HepG2 (cell line): Measurements from ENCODE around the gene CAPRIN2. TPM values are rescaled to one million over a fixed set of nuclear protein-coding genes. Genes with fewer than 3 reads are reported as not detected.

Source experiments
- E2F5 ChIP-seq: sonication (generic); formaldehyde crosslinking; conservative IDR thresholded peaks from 2 replicates; pipeline ENCODE4 v1.4.0; 2020; ENCODE audit warnings: missing genetic modification reagents
- KMT2A ChIP-seq: sonication (generic); formaldehyde crosslinking; IDR thresholded peaks from 2 replicates; pipeline ENCODE4 v1.4.0; 2020; ENCODE audit warnings: missing genetic modification reagents
- MTF2 ChIP-seq: sonication (generic); formaldehyde crosslinking; IDR thresholded peaks from 2 replicates; pipeline ENCODE4 v1.5.0; 2020; ENCODE audit warnings: missing genetic modification reagents, borderline replicate concordance
- NR3C1 ChIP-seq: sonication (generic); formaldehyde crosslinking; IDR thresholded peaks from 2 replicates; pipeline ENCODE4 v1.4.0; 2020; ENCODE audit warnings: missing genetic modification reagents
- SIX1 ChIP-seq: sonication (generic); formaldehyde crosslinking; IDR thresholded peaks from 2 replicates; pipeline ENCODE4 v1.4.0; 2020; ENCODE audit warnings: missing genetic modification reagents, borderline replicate concordance
- SMARCC2 ChIP-seq: fragments of 450-650 bp; IDR thresholded peaks from 2 replicates; pipeline ENCODE4 v1.6.1; 2017; ENCODE audit warnings: antibody characterized with exemption, mild to moderate bottlenecking
- SRSF1 ChIP-seq: fragments of 200-400 bp; formaldehyde crosslinking; optimal IDR thresholded peaks from 2 replicates; pipeline ENCODE3; 2017; ENCODE audit warnings: mild to moderate bottlenecking, low read depth, low read length, moderate library complexity
- SUZ12 ChIP-seq: fragments of 150-350 bp; IDR thresholded peaks from 2 replicates; pipeline ENCODE4 v1.6.1; 2014; ENCODE audit warnings: low read depth, low read length
- TCF12 ChIP-seq, 2 experiments: fragments of 450-650 bp in 1 of 2; sonication (generic) in 1 of 2; formaldehyde crosslinking in 1 of 2; IDR thresholded peaks; 2 replicates each; pipeline versions ENCODE4 v1.6.1 to v1.8.0; 2017 to 2022; ENCODE audit warnings: antibody characterized with exemption in 1 of 2, mild to moderate bottlenecking in 1 of 2, missing genetic modification reagents in 1 of 2, moderate library complexity in 1 of 2
- ZBTB10 ChIP-seq: sonication (generic); formaldehyde crosslinking; IDR thresholded peaks from 2 replicates; pipeline ENCODE4 v1.4.0; 2020; ENCODE audit warnings: missing genetic modification reagents, borderline replicate concordance
- ZMAT5 ChIP-seq: sonication (generic); formaldehyde crosslinking; IDR thresholded peaks from 2 replicates; pipeline ENCODE4 v1.5.0; 2020; ENCODE audit warnings: mild to moderate bottlenecking, low read depth, missing genetic modification reagents, borderline replicate concordance
- ZNF256 ChIP-seq: sonication (generic); formaldehyde crosslinking; conservative IDR thresholded peaks from 2 replicates; pipeline ENCODE4 v1.4.0; 2020; ENCODE audit warnings: missing genetic modification reagents
- ZNF543 ChIP-seq: sonication (generic); formaldehyde crosslinking; IDR thresholded peaks from 2 replicates; pipeline ENCODE4 v1.4.0; 2020; ENCODE audit warnings: mild to moderate bottlenecking, missing genetic modification reagents
- ZNF660 ChIP-seq: sonication (generic); formaldehyde crosslinking; IDR thresholded peaks from 2 replicates; pipeline ENCODE4 v1.5.1; 2020; ENCODE audit warnings: mild to moderate bottlenecking, low read depth, missing genetic modification reagents, borderline replicate concordance
- ZNF720 ChIP-seq: sonication (generic); formaldehyde crosslinking; IDR thresholded peaks from 2 replicates; pipeline ENCODE4 v1.4.0; 2020; ENCODE audit warnings: missing genetic modification reagents
- ZNF766 ChIP-seq: sonication (generic); formaldehyde crosslinking; IDR thresholded peaks from 2 replicates; pipeline ENCODE4 v1.5.0; 2020; ENCODE audit warnings: missing genetic modification reagents, borderline replicate concordance
- ZNF775 ChIP-seq: sonication (generic); formaldehyde crosslinking; IDR thresholded peaks from 2 replicates; pipeline ENCODE4 v1.4.0; 2020; ENCODE audit warnings: missing genetic modification reagents, mild to moderate bottlenecking, moderate library complexity, borderline replicate concordance
- ZNF780A ChIP-seq: sonication (generic); formaldehyde crosslinking; IDR thresholded peaks from 2 replicates; pipeline ENCODE4 v1.8.0; 2022; ENCODE audit warnings: mild to moderate bottlenecking, missing genetic modification reagents, moderate library complexity
- ZNF83 ChIP-seq: sonication (generic); formaldehyde crosslinking; IDR thresholded peaks from 2 replicates; pipeline ENCODE4 v1.4.0; 2020; ENCODE audit warnings: missing genetic modification reagents, mild to moderate bottlenecking, borderline replicate concordance
- ZNF883 ChIP-seq: sonication (generic); formaldehyde crosslinking; IDR thresholded peaks from 2 replicates; pipeline ENCODE4 v1.5.1; 2020; ENCODE audit warnings: mild to moderate bottlenecking, missing genetic modification reagents; ENCODE audit errors: not compliant biosample characterization
- ZXDC ChIP-seq: sonication (generic); formaldehyde crosslinking; IDR thresholded peaks from 2 replicates; pipeline ENCODE4 v1.5.0; 2020; ENCODE audit warnings: mild to moderate bottlenecking, missing genetic modification reagents
- polyA plus RNA-seq, 8 experiments: library from polyadenylated mRNA; depleted of rRNA in 3 of 8; stranded (reverse) in 7 of 8; unstranded in 1 of 8; fragments of >200 nt; fragmentation: Illumina TruSeq in 4 of 8; extraction: Trizol in 4 of 8; gene quantifications; 2 replicates each; pipeline versions ENCODE4 v1.2.1 to v1.2.3, GENCODE V29; 2011 to 2016; ENCODE audit warnings: low read depth in 4 of 8, missing spikeins in 1 of 8, mixed read lengths in 1 of 8; ENCODE audit not compliant: insufficient read depth in 1 of 8
- total RNA-seq, 5 experiments: library from RNA; depleted of rRNA; stranded (reverse); fragments of >200 nt; fragmentation: Illumina TruSeq; extraction: Trizol; gene quantifications; 2 replicates each; pipeline ENCODE4 v1.2.3, GENCODE V29; 2016; ENCODE audit warnings: low read depth in 1 of 5

The CAPRIN2 gene
- total and polyA plus RNA-seq, 2 of the 13 experiments (the other 11 are each of a cell fraction or from before 2014, with no cell fraction given): 21.7 to 30.6 TPM

- TF ChIP-seq ZNF775: no peak
- TF ChIP-seq E2F5 (CRISPR knock-in tag): no peak
- no peak for TF ChIP-seq TCF12 (IDR thresholded peaks at IDR 0.05)
- peak; percentile 28; the same call in 1 of the 2 replicates for TF ChIP-seq TCF12 (CRISPR knock-in tag; IDR thresholded peaks at IDR 0.05)
- peak; percentile 52 for TF ChIP-seq ZNF883 (CRISPR knock-in tag)
- no peak for TF ChIP-seq ZNF780A (CRISPR knock-in tag)
- TF ChIP-seq SIX1: no peak
- TF ChIP-seq ZXDC (CRISPR knock-in tag): peak; percentile 29; the same call in 1 of the 2 replicates
- peak; percentile 74; the same call in 1 of the 2 replicates for TF ChIP-seq KMT2A (CRISPR knock-in tag)
- TF ChIP-seq ZNF543: 0 out of 2 replicates have a peak, but pooled peaks have one; percentile 55
- TF ChIP-seq ZMAT5: no peak
- no peak for TF ChIP-seq SUZ12
- peak; percentile 71; the same call in 1 of the 2 replicates for TF ChIP-seq MTF2 (CRISPR knock-in tag)
- no peak for TF ChIP-seq ZNF256
- peak; percentile 75 for TF ChIP-seq SRSF1
- no peak for TF ChIP-seq SMARCC2
- no peak for TF ChIP-seq ZNF720
- TF ChIP-seq NR3C1 (CRISPR knock-in tag): no peak
- TF ChIP-seq ZNF766: no peak
- TF ChIP-seq ZBTB10: no peak; the same call in 1 of the 2 replicates
- no peak for TF ChIP-seq ZNF83 (CRISPR knock-in tag)
- no peak for TF ChIP-seq ZNF660
Observed at GRCh38 chr12:30754750-30755394, at the start of gene CAPRIN2 (continued).
